Esophagus muscularis mucosa (tissue), 4 donors: ENCODE measurements around the gene ABCC4. TPM values are rescaled to one million over a fixed set of nuclear protein-coding genes. Genes with fewer than 3 reads are reported as not detected.

Source experiments
- DNase-seq: peaks from one replicate; pipeline ENCODE4 v3.0.0-alpha.2; 2017; ENCODE audit errors: extremely low spot score
- H3K27ac ChIP-seq, 4 donors: fragments of 200-600 bp; sonication (generic); replicated peaks in 1 of 4; 1 replicate in 3 of 4; 2 replicates in 1 of 4; pipeline ENCODE4 v1.5.1; 2016 to 2019; ENCODE audit warnings: mild to moderate bottlenecking in 1 of 4
- H3K27me3 ChIP-seq, 4 donors: fragments of 200-600 bp; sonication (generic); one replicate each; pipeline versions ENCODE4 v1.5.1 to v1.6.0; 2016 to 2019
- H3K36me3 ChIP-seq, 4 donors: fragments of 200-600 bp; sonication (generic); one replicate each; pipeline ENCODE4 v1.5.1; 2016 to 2019
- H3K4me1 ChIP-seq, 4 donors: fragments of 200-600 bp; sonication (generic); one replicate each; pipeline ENCODE4 v1.5.1; 2016 to 2019
- H3K4me3 ChIP-seq, 4 donors: fragments of 200-600 bp; sonication (generic); 1 replicate in 2 of 4; 2 replicates in 2 of 4; pipeline ENCODE4 v1.5.1; 2016 to 2019; ENCODE audit warnings: mild to moderate bottlenecking in 4 of 4, moderate library complexity in 1 of 4
- H3K9me3 ChIP-seq, 4 donors: fragments of 200-600 bp; sonication (generic); 1 replicate in 3 of 4; 2 replicates in 1 of 4; pipeline ENCODE4 v1.5.1; 2016 to 2019
- EP300 ChIP-seq: sonication (generic); formaldehyde crosslinking; IDR thresholded peaks from one replicate; pipeline ENCODE4 v1.6.1; 2017; ENCODE audit warnings: antibody characterized with exemption
- POLR2A ChIP-seq: fragments of 450-650 bp; IDR thresholded peaks from one replicate; pipeline ENCODE4 v1.6.1; 2017; ENCODE audit warnings: antibody characterized with exemption, moderate library complexity, mild to moderate bottlenecking, low read depth
- POLR2AphosphoS5 ChIP-seq, 2 donors: sonication (generic); formaldehyde crosslinking; IDR thresholded peaks; one replicate each; pipeline ENCODE4 v1.6.1; 2017; ENCODE audit warnings: antibody characterized with exemption in 2 of 2
- WGBS: methylation state at CpG from one replicate; pipeline ENCODE4 v1.1.5; 2018; 5-methylcytosine and 5-hydroxymethylcytosine counted together
- intact Hi-C: fragments of 100-400 bp; cut with DNase I; formaldehyde crosslinking; loops from one replicate; pipeline ENCODE4 v1.15.1; 2023
- total RNA-seq, 4 donors: library from RNA; depleted of rRNA; stranded (reverse); fragments of >200 nt; gene quantifications; one replicate each; pipeline versions ENCODE4 v1.1.0 to v1.2.1, GENCODE V29; 2016
- TF ChIP-seq, protein P1 (sequence below), 3 experiments: fragments of 200-600 bp in 2 of 3; fragments of 450-650 bp in 1 of 3; sonication (generic) in 2 of 3; IDR thresholded peaks; one replicate each; pipeline ENCODE4 v1.5.1; 2017 to 2019; ENCODE audit warnings: antibody characterized with exemption in 3 of 3, mild to moderate bottlenecking in 2 of 3, moderate library complexity in 1 of 3

ABCC4 gene
- total RNA-seq, 4 donors from 2014 or later: 5.0 to 6.3 (median 6.0) TPM

DNA sequence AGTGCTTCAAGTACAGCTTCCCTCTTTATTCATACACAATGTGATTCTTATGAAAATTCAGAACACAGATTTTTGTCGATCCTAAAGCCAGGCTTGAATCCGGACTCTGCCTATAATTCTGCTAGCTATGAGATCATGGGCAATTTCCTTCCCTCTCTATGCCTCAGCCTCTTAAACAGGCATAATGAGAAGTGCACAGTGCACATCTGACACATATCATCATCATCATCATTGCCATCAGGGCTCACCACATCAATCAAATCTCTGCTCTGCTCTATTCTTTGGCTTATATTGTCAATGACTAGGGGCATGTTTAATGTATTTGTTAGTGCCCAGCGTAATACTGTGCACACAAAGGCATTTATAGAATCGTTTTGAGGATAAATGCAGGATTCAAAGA, 269.1 kb downstream of the ABCC4 start:
- no peak for TF ChIP-seq POLR2AphosphoS5 (IDR thresholded peaks at IDR 0.05)
- no peak for TF ChIP-seq POLR2A
- no peak for TF ChIP-seq EP300
- TF ChIP-seq, protein P1, sequence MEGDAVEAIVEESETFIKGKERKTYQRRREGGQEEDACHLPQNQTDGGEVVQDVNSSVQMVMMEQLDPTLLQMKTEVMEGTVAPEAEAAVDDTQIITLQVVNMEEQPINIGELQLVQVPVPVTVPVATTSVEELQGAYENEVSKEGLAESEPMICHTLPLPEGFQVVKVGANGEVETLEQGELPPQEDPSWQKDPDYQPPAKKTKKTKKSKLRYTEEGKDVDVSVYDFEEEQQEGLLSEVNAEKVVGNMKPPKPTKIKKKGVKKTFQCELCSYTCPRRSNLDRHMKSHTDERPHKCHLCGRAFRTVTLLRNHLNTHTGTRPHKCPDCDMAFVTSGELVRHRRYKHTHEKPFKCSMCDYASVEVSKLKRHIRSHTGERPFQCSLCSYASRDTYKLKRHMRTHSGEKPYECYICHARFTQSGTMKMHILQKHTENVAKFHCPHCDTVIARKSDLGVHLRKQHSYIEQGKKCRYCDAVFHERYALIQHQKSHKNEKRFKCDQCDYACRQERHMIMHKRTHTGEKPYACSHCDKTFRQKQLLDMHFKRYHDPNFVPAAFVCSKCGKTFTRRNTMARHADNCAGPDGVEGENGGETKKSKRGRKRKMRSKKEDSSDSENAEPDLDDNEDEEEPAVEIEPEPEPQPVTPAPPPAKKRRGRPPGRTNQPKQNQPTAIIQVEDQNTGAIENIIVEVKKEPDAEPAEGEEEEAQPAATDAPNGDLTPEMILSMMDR (IDR thresholded peaks at IDR 0.05): no peak
- H3K4me1 ChIP-seq: peaks cover 0 to 8% (median 0%) of the 10 kb centered on the region in 4 donors
- DNase-seq: no peak
- WGBS: 89% methylated on average over 4 of the region's 4 CpGs
- H3K27me3 ChIP-seq: no peaks in the 10 kb centered on the region
- intact Hi-C loops: no loop called here
- H3K27ac ChIP-seq: no peak overlapping the region
- H3K9me3 ChIP-seq: no peaks in the 10 kb centered on the region
- H3K4me3 ChIP-seq: no peak overlapping the region
- H3K36me3 ChIP-seq: peaks cover 0 to 8% (median 1%) of the 10 kb centered on the region in 4 donors

DNA sequence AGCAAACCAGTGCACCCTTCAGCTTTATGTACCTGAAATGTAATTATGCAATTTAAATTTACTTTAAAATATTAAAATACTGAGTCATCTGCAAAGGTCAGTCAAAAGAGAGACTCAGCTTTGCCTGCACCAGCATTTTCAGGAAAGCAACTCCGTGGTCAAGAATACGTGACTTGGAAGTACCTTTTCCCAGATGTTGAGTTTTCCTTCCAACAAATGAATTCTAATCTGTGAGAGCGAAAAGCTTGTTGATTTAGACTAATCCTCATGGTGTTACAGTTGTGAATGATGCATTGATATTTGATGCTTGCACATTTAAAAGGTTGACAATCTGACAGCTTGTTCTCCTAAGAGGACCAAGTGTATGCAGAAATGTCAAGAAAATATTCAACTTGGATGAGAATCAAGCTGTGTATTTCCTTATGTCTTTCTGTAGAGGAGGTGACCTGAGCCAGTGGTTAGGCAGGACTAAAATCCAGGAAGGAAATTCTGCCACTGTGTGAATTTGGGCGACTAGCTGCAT, 270.4 kb downstream of the ABCC4 start:
- H3K36me3 ChIP-seq: peaks cover 0 to 8% (median 1%) of the 10 kb centered on the region in 4 donors
- 41% methylated on average over 4 of the region's 4 CpGs for WGBS
- DNase-seq: no peak
- H3K4me1 ChIP-seq: peaks cover 0 to 8% (median 0%) of the 10 kb centered on the region in 4 donors
- H3K27me3 ChIP-seq: no peaks in the 10 kb centered on the region
- H3K27ac ChIP-seq: no peak overlapping the region
- no peaks in the 10 kb centered on the region for H3K9me3 ChIP-seq
- H3K4me3 ChIP-seq: no peak overlapping the region
- intact Hi-C loops: no loop called here
- TF ChIP-seq POLR2A (no peak), POLR2AphosphoS5 (IDR thresholded peaks at IDR 0.05) (no peak), EP300 (no peak)
- TF ChIP-seq, protein P1 (IDR thresholded peaks at IDR 0.05): no peak

DNA sequence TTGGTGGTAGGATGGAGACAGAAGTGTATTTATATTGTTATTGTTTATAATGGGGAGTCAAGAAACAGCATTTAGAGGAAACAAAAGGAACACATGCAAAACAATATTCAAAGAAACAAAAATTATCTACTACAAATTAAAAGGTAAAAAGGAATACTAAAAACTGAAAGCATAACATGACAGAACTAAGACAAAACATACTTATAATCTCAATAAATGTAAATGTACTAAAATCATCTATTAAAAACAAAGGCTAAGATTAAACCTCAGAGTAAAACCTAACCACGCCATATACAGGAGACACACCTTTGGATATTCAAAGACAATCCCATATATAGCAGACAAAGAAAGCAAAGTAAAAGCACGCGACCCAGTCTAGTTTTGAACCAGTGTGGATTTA, 273.6 kb downstream of the ABCC4 start:
- no peak overlapping the region for H3K27ac ChIP-seq
- H3K27me3 ChIP-seq: no peaks in the 10 kb centered on the region
- H3K36me3 ChIP-seq: no peaks in the 10 kb centered on the region
- TF ChIP-seq, protein P1 (IDR thresholded peaks at IDR 0.05): no peak
- no peak for TF ChIP-seq EP300
- no peak for TF ChIP-seq POLR2AphosphoS5 (IDR thresholded peaks at IDR 0.05)
- TF ChIP-seq POLR2A: no peak
- peaks cover 0 to 8% (median 0%) of the 10 kb centered on the region in 4 donors for H3K4me1 ChIP-seq
- over 99% methylated on average over 3 of the region's 3 CpGs for WGBS
- no peak for DNase-seq
- H3K4me3 ChIP-seq: no peak overlapping the region
- H3K9me3 ChIP-seq: no peaks in the 10 kb centered on the region
- intact Hi-C loops: no loop called here

DNA sequence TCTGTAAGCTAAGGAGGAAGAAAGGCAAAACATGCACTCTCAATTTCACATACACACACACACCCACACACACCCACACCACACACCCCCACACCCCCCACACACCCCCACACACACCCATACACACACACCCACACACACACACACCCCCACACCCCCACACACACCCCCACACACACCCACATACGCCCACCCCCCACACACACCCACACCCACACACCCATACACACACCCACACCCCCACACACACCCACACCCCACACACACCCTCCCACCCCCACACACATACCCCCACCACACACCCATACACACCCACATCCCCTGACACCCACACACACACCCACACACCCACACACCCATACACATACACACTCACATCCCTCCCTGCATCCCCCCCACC, 276.1 kb downstream of the ABCC4 start:
- H3K4me3 ChIP-seq: no peak overlapping the region
- H3K9me3 ChIP-seq: no peaks in the 10 kb centered on the region
- no peak for DNase-seq
- intact Hi-C loops: no loop called here
- TF ChIP-seq POLR2AphosphoS5 (IDR thresholded peaks at IDR 0.05) (no peak), EP300 (no peak), POLR2A (no peak)
- TF ChIP-seq, protein P1 (IDR thresholded peaks at IDR 0.05): no peak
- no peaks in the 10 kb centered on the region for H3K4me1 ChIP-seq
- 100% methylated on average over 1 of the region's 1 CpG for WGBS
- no peaks in the 10 kb centered on the region for H3K27me3 ChIP-seq
- no peaks in the 10 kb centered on the region for H3K36me3 ChIP-seq
- H3K27ac ChIP-seq: no peak overlapping the region

DNA sequence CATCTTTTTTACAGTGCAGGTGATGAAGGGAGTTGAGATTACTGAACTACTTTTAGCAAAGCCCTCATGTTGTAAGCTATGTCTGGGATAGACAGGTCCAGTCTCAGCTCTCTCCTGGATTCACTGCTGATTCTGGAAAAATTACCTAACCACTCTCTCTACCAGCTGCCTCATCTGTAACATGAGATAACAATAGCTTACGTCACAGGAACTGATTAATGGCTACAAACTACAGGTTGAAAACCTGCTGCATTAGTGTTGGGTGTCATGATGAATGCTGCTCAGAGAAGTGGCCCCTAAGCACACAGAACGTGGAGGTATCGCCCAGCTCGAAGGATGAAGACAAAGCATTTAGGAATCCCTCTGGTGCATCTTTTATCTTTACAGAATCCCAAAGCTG, 277.8 kb downstream of the ABCC4 start:
- Histone ChIP-seq H3K27me3 (no peaks in the 10 kb centered on the region), H3K4me1 (no peaks in the 10 kb centered on the region), H3K9me3 (no peaks in the 10 kb centered on the region), H3K4me3 (no peak overlapping the region), H3K27ac (no peak overlapping the region), H3K36me3 (no peaks in the 10 kb centered on the region)
- intact Hi-C loops: no loop called here
- no peak for DNase-seq
- 33% methylated on average over 4 of the region's 4 CpGs for WGBS
- TF ChIP-seq EP300 (no peak), POLR2A (no peak), POLR2AphosphoS5 (IDR thresholded peaks at IDR 0.05) (no peak)
- TF ChIP-seq, protein P1 (IDR thresholded peaks at IDR 0.05): no peak
